Thyroid gland (tissue), 4 donors: ENCODE results near the gene SLAMF8. TPM values are rescaled to one million over a fixed set of nuclear protein-coding genes. Genes with fewer than 3 reads are reported as not detected.
A peak's percentile ranks its signal among the peaks of the same experiment; 100 is the strongest.

Experiments
- DNase-seq, 2 donors: peaks; one replicate each; pipeline ENCODE4 v3.0.0-alpha.2; 2019
- H3K27ac ChIP-seq, 3 donors: fragments of 200-600 bp; sonication (generic); 1 replicate in 2 of 3; 2 replicates in 1 of 3; pipeline ENCODE4 v1.5.1; 2016 to 2019; ENCODE audit warnings: mild to moderate bottlenecking in 1 of 3, moderate library complexity in 1 of 3
- H3K27me3 ChIP-seq: fragments of 200-600 bp; sonication (generic); one replicate; pipeline ENCODE4 v1.5.1; 2019
- H3K36me3 ChIP-seq, 2 donors: fragments of 200-600 bp; sonication (generic); one replicate each; pipeline ENCODE4 v1.5.1; 2016 to 2019
- H3K4me1 ChIP-seq, 2 donors: fragments of 200-600 bp; sonication (generic); one replicate each; pipeline ENCODE4 v1.5.1; 2017 to 2019
- H3K4me3 ChIP-seq, 3 donors: fragments of 200-600 bp; sonication (generic); replicated peaks in 1 of 3; 1 replicate in 2 of 3; 2 replicates in 1 of 3; pipeline ENCODE4 v1.5.1; 2016; ENCODE audit warnings: mild to moderate bottlenecking in 1 of 3
- H3K9me3 ChIP-seq: fragments of 200-600 bp; sonication (generic); one replicate; pipeline ENCODE4 v1.5.1; 2017
- CTCF ChIP-seq, 6 experiments: fragments of 200-600 bp in 3 of 6; fragments of 450-650 bp in 3 of 6; sonication (generic) in 3 of 6; IDR thresholded peaks; one replicate each; pipeline ENCODE4 v1.5.1; 2016 to 2019; ENCODE audit warnings: antibody characterized with exemption in 6 of 6, mild to moderate bottlenecking in 2 of 6, inconsistent platforms in 1 of 6, moderate library complexity in 1 of 6
- POLR2A ChIP-seq, 2 donors: fragments of 450-650 bp; IDR thresholded peaks; one replicate each; pipeline ENCODE4 v1.6.1; 2017; ENCODE audit warnings: antibody characterized with exemption in 2 of 2, mild to moderate bottlenecking in 2 of 2, moderate library complexity in 1 of 2
- WGBS, 2 donors: methylation state at CpG; one replicate each; pipeline ENCODE4 v1.1.5; 2017; 5-methylcytosine and 5-hydroxymethylcytosine counted together
- intact Hi-C: fragments of 100-400 bp; cut with DNase I; formaldehyde crosslinking; loops from one replicate; pipeline ENCODE4 v1.15.1; 2023
- total RNA-seq, 4 donors: library from RNA; depleted of rRNA; stranded (reverse); fragments of >200 nt; gene quantifications; one replicate each; pipeline ENCODE4 v1.2.3, GENCODE V29; 2016

SLAMF8 gene
- total RNA-seq = 1 to 10 TPM; 1.6 to 6.3 (median 2.1) TPM

GRCh38 chr1:159826441-159827101 lies at the start of gene SLAMF8:
TSS of gene SLAMF8 (plus strand) at chr1:159826873. CDS start at chr1:159826899, 26 bp downstream.
- Histone ChIP-seq H3K9me3 (no peaks in the 10 kb centered on the region), H3K36me3 (no peaks in the 10 kb centered on the region), H3K27ac (no peak within 1 kb of the TSS), H3K4me1 (no peaks in the 10 kb centered on the region), H3K4me3 (no peak within 1 kb of the TSS), H3K27me3 (no peaks in the 10 kb centered on the region)
- TF ChIP-seq CTCF (IDR thresholded peaks at IDR 0.05) (no peak), POLR2A (IDR thresholded peaks at IDR 0.05) (no peak)
- intact Hi-C loops = no loop called here
- WGBS, 2 donors = 69 to 79% methylated on average over 11 of the region's 11 CpGs
- peak; percentile 16 to 17 for DNase-seq

GRCh38 chr1:159778266-159778665 lies 48.4 kb upstream of the SLAMF8 start:
- no peak overlapping the region for H3K27ac ChIP-seq
- TF ChIP-seq POLR2A (IDR thresholded peaks at IDR 0.05) = no peak
- no peak for TF ChIP-seq CTCF (IDR thresholded peaks at IDR 0.05)
- intact Hi-C loops = no loop called here
- no peaks in the 10 kb centered on the region for H3K27me3 ChIP-seq
- H3K9me3 ChIP-seq = no peaks in the 10 kb centered on the region
- H3K4me3 ChIP-seq = no peak overlapping the region
- DNase-seq = no peak
- no peaks in the 10 kb centered on the region for H3K36me3 ChIP-seq
- H3K4me1 ChIP-seq = peaks cover 4 to 8% of the 10 kb centered on the region in 2 donors
- WGBS, 2 donors = 88 to 92% methylated on average over 4 of the region's 4 CpGs

- WGBS, 2 donors = 76 to 84% methylated on average over 2 of the region's 2 CpGs
- peak overlapping the region in 1 of 3 donors; percentile 2 for H3K27ac ChIP-seq
- no peak for DNase-seq
Measured at GRCh38 chr1:159779403-159779851, 47.2 kb upstream of the SLAMF8 start.

GRCh38 chr1:159780583-159781582 lies 45.8 kb upstream of the SLAMF8 start, which contains the start of gene DUSP23:
TSS of gene DUSP23 (plus strand) at chr1:159780962. CDS start at chr1:159781101, 139 bp downstream.
- no peaks in the 10 kb centered on the region for H3K9me3 ChIP-seq
- WGBS, 2 donors = 1 to 3% methylated on average over 33 to 49 of the region's 88 CpGs
- H3K36me3 ChIP-seq = no peaks in the 10 kb centered on the region
- no peaks in the 10 kb centered on the region for H3K27me3 ChIP-seq
- H3K4me3 ChIP-seq = peak within 1 kb of the TSS; percentile 80 to 93 (median 90)
- peaks cover 4 to 8% of the 10 kb centered on the region in 2 donors for H3K4me1 ChIP-seq
- intact Hi-C loops = loop anchor here (5.0 kb wide), 2 partner anchors 106 to 251 kb away; partner anchors contain the start of gene PIGM
- peak; percentile 98 for DNase-seq
- TF ChIP-seq CTCF (IDR thresholded peaks at IDR 0.05) (peak; percentile 78 to 99 (median 96)), POLR2A (IDR thresholded peaks at IDR 0.05) (peak; percentile 48 to 87)
- H3K27ac ChIP-seq = peak within 1 kb of the TSS; percentile 36 to 83 (median 64)

More at GRCh38 chr1:159779403-159779851, 47.2 kb upstream of the SLAMF8 start:
- no peaks in the 10 kb centered on the region for H3K27me3 ChIP-seq
- H3K9me3 ChIP-seq = no peaks in the 10 kb centered on the region
- H3K4me3 ChIP-seq = no peak overlapping the region
- H3K36me3 ChIP-seq = no peaks in the 10 kb centered on the region
- TF ChIP-seq CTCF (IDR thresholded peaks at IDR 0.05) (no peak), POLR2A (IDR thresholded peaks at IDR 0.05) (no peak)
- intact Hi-C loops = no loop called here
- peaks cover 4 to 8% of the 10 kb centered on the region in 2 donors for H3K4me1 ChIP-seq
